Astrocyte of the hippocampus (primary cell): ENCODE results near the gene ZNF236.
A peak's percentile ranks its signal among the peaks of the same experiment; 100 is the strongest.
"Not testable (repeated sequence)": the region's sequence is repeated elsewhere in the genome, so short reads cannot be mapped to it uniquely, and the experiment has no call there.

Experiments
- DNase-seq: peaks from one replicate; pipeline ENCODE4 v3.0.0; 2011; ENCODE audit warnings: low read depth, low spot score

The ZNF236 gene

GRCh38 chr18:76944346-76944745 lies 122.0 kb downstream of the ZNF236 start:
- not testable (repeated sequence) for DNase-seq

DNA sequence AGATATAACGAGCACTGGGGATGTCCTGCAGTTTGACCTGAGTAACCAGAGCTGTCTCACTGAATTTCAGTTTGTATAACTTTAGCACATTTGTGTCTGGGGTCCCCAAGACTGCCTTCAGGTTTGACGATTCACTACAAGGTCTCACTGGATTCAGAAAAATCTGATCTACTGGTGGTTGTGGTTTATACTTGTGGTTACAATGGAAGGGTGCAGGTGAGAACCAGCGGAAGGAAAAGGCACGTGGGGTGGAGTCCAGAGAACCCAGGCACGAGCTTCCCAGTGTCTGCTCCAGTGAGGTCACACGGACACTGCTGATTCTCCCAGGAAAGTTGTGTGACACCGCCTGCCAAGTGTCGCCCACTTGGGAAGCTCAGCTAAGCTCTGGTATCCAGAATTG lies 126.0 kb downstream of the ZNF236 start:
- peak; percentile 16 for DNase-seq

- DNase-seq: no peak
These were observed 129.3 kb downstream of the ZNF236 start for GRCh38 chr18:76951456-76952247.

- no peak for DNase-seq
These were observed 130.4 kb downstream of the ZNF236 start for GRCh38 chr18:76952747-76953146.

DNA sequence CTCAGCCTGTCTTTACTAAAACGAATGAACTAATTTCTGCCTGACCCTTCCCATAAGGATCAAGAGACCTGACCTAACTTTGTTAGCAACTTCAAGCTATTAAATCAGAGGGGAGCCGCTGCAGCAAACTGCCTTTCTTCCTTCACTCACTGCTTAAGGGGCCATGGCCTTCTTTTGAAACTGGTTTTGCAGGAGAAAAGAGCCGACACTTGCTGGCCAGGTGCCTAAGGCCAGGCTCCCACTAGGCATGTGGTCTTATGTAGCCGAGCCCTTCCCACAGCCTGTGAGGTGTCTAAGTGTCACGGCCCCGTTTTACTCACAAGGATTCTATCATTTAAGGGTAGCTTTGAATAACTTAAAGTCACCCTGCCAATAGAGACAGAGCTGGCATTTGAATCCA lies 130.8 kb downstream of the ZNF236 start:
- DNase-seq: peak; percentile 61

GRCh38 chr18:76953583-76954233 lies 131.4 kb downstream of the ZNF236 start:
- peak; percentile 84 for DNase-seq

- DNase-seq: no peak
These were observed 133.3 kb downstream of the ZNF236 start for GRCh38 chr18:76955524-76956170.

DNA sequence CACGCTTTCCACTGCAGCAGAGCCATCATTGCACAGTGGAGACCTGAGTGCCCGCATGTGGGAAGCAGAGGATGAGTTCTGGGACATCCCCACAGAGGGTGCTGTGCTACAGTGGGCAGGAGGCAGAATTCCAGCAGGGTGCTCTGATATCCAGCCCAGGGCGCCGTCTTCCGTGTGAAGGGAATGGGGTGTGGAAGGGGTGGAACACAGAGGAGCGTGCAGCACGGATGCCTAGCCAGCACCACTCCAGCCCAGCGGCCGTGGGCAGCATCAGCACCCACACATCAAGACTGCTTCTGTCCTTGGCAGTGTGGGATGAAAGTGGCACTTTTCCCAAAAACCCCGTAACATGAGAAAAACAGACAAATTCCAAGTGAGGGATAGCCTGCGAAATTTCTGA lies 134.3 kb downstream of the ZNF236 start:
- DNase-seq: no peak

DNA sequence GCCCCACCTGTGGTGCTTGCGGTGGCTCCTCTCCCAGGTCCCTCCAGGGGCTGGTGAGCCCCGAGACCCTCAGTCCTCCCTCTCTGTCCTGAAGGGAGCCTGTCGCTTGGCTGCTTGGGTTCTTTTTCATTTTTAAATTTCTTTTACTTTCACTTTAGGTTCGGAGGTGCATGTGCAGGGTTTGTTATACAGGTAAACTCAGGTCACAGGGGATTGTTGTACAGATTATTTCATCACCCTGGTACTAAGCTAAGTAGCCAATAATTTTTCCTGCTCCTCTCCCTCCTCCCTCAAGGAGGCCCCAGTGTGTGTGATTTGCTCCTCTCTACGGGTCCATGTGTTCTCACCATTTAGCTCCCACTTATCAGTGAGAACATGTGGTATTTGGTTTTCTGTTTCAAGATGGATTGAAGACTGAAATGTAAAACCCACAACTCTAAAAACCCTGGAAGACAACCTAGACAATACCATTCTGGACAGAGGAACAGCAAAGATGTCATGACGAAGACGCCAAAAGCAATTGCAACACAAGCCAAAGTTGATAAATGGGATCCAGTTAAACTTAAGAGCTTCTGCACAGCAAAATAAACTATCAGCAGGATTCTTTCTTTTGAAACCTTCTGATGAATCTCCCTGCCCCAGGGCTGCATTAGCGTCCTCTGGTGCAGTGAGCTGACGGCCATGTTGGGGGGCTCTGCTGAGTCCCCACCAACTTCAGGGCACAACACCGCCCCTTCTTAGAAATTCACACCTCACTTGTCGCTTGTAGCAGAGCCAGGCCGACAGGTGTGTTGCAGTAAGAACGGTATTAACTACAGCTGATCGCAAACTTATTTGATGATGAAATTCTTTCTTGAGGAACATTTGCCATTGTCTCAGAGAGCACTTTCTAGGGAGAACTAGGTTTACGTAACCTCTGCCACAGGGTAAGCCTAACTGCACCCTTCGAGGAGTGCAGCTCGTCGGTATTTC lies 135.3 kb downstream of the ZNF236 start:
- no peak for DNase-seq

DNA sequence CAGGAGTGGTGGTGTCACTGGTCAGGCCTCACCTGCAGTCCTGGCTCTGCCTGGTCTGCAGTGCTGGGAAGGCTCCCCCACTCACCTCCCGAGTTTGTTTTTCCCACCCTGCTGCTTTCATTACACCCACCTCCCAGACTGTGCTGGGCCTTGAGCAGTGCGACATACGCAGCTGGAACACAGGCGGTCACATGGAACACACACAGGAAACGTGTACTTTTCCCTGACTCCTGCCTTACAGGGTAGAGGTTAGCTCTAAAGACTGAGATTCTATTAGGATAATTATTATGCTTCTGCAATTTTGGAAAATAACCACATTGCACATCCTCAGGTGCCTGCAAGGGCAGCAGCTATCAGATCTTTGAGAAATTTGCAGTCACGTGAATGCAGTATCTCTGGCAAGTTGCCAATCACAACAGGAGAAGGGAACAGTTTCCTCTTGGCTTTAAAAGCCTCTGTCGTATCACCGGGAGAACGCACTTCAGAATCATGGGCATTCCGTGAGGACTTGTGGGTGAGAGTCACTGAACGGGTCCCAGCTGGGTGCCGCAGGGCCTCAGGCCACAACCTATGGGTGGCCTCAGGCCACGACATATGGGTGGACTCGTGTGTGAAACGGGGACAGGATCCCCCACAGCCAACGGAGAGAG lies 136.5 kb downstream of the ZNF236 start:
- DNase-seq: peak; percentile 15

DNA sequence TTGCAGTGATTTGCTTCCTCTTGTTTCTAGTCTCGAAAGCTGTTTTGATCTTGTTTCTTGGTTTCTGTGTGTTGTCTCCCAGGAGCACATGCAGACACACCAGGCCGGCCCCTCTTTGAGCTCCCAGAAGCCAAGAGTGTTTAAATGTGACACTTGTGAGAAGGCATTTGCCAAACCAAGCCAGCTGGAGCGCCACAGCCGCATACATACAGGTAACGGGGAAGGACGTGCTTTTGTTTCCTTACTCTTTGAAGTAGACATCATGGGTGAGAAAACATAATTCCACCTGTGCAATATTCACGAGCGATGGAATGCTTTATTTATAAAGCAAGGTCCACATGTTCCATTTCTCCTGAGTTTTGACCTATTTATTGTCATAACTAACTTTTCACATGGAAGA lies 137.2 kb downstream of the ZNF236 start:
- DNase-seq: no peak

DNA sequence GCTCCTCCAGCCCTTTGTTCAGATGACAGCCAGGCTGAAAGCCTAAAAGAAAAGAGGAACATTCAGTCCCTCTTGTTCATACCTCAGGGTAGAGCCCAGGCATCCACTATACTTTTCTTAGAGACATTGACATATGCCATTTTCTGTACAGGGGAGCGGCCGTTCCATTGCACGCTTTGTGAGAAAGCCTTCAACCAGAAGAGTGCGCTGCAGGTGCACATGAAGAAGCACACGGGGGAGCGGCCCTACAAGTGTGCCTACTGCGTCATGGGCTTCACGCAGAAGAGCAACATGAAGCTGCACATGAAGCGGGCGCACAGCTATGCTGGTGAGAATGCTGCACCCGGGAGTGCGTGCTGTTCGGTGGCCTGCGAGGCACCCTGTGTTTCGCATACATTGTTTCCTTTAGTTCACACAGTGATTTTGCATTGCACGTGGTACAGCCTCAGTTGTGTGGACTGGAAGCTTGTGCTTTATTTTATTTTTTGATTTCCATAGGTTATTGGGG lies 138.2 kb downstream of the ZNF236 start:
- no peak for DNase-seq

DNA sequence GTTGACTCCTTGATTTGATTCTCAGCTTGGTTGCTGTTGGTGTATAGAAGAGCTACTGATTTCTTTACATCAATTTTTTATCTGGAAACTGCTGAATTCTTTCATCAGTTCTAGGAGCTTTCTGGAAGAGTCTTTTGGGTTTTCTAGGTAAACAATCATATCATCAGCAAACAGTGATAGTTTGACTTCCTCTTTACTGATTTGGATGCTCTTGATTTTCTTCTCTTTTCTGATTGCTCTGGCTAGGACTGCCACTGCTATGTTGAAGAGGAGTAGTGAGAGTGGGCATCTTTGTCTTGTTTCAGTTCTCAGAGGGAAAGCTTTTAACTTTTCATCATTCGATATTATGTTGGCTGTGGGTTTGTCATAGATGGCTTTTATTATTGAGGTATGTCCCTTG lies 140.5 kb downstream of the ZNF236 start:
- DNase-seq: no peak

DNA sequence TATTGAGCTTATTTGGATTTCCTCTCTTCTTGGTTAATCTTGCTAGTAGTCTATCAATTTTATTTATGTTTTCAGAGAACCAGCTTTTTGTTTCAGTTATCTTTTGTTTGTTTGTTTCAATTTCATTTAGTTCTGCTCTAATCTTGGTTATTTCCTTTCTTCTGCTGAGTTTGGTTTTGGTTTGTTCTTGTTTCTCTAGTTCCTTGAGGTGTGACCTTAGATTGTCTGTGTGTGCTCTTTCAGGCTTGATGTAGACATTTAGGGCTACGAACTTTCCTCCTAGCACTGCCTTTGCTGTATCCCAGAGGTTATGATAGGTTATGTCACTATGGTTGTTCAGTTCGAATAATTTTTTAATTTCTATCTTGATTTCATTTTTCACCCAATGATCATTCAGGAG lies 141.6 kb downstream of the ZNF236 start:
- no peak for DNase-seq

- DNase-seq: not testable (repeated sequence)
These were observed 143.3 kb downstream of the ZNF236 start for GRCh38 chr18:76965555-76966151.

DNA sequence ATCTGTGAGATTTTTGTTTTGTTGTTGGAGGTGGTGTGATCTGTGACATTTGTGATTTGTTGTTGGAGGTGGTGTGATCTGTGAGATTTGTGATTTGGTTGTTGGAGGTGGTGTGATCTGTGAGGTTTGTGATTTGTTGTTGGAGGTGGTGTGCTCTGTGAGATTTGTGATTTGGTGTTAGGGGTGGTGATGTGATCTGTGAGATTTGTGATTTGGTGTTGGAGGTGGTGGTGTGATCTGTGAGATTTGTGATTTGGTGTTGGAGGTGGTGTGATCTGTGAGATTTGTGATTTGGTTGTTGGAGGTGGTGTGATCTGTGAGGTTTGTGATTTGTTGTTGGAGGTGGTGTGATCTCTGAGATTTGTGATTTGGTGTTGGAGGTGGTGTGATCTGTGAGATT lies 144.9 kb downstream of the ZNF236 start:
- not testable (repeated sequence) for DNase-seq

- DNase-seq: no peak
These were observed 145.5 kb downstream of the ZNF236 start for GRCh38 chr18:76967721-76968472.

GRCh38 chr18:76970770-76971559 lies 148.6 kb downstream of the ZNF236 start:
- DNase-seq: no peak

- DNase-seq: no peak
These were observed 149.9 kb downstream of the ZNF236 start for GRCh38 chr18:76972241-76972640.
